ENCODE results near the gene NME7. TPM values are rescaled to one million over a fixed set of nuclear protein-coding genes. Genes with fewer than 3 reads are reported as not detected.
"Not testable (repeated sequence)": the region's sequence is repeated elsewhere in the genome, so short reads cannot be mapped to it uniquely, and the experiment has no call there.

The NME7 gene
- total and polyA plus RNA-seq, 2 experiments from 2014 or later, result 39.1 to 48.5 TPM

DNA sequence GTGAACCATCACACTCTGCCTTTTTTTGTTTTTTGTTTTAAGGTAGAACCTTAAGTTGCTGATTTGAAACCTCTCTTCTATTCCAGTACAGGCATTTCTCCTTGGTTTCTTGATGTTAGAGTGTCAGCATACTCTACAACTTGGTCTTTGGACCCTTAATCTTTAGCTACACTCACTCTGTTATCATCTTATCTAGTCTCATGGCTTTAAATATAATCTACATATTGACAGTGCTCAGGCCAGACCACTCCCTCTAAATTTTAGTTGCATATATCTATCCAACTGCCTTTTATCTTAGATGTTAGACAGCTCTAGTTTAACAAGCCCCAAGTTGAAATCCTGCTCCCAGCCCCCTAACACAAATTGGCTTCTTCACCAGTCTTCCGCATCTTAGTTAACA lies 22.1 kb downstream of the NME7 start (continued):
- TF ChIP-seq, protein P1, sequence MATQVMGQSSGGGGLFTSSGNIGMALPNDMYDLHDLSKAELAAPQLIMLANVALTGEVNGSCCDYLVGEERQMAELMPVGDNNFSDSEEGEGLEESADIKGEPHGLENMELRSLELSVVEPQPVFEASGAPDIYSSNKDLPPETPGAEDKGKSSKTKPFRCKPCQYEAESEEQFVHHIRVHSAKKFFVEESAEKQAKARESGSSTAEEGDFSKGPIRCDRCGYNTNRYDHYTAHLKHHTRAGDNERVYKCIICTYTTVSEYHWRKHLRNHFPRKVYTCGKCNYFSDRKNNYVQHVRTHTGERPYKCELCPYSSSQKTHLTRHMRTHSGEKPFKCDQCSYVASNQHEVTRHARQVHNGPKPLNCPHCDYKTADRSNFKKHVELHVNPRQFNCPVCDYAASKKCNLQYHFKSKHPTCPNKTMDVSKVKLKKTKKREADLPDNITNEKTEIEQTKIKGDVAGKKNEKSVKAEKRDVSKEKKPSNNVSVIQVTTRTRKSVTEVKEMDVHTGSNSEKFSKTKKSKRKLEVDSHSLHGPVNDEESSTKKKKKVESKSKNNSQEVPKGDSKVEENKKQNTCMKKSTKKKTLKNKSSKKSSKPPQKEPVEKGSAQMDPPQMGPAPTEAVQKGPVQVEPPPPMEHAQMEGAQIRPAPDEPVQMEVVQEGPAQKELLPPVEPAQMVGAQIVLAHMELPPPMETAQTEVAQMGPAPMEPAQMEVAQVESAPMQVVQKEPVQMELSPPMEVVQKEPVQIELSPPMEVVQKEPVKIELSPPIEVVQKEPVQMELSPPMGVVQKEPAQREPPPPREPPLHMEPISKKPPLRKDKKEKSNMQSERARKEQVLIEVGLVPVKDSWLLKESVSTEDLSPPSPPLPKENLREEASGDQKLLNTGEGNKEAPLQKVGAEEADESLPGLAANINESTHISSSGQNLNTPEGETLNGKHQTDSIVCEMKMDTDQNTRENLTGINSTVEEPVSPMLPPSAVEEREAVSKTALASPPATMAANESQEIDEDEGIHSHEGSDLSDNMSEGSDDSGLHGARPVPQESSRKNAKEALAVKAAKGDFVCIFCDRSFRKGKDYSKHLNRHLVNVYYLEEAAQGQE (IDR thresholded peaks at IDR 0.05; ENCODE audit: unreplicated experiment), result no peak
- no peak for TF ChIP-seq NANOG (IDR thresholded peaks at IDR 0.05; ENCODE audit: borderline replicate concordance)
- TF ChIP-seq, protein P2, sequence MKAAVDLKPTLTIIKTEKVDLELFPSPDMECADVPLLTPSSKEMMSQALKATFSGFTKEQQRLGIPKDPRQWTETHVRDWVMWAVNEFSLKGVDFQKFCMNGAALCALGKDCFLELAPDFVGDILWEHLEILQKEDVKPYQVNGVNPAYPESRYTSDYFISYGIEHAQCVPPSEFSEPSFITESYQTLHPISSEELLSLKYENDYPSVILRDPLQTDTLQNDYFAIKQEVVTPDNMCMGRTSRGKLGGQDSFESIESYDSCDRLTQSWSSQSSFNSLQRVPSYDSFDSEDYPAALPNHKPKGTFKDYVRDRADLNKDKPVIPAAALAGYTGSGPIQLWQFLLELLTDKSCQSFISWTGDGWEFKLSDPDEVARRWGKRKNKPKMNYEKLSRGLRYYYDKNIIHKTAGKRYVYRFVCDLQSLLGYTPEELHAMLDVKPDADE (IDR thresholded peaks at IDR 0.05), result no peak
- TF ChIP-seq, protein P3, sequence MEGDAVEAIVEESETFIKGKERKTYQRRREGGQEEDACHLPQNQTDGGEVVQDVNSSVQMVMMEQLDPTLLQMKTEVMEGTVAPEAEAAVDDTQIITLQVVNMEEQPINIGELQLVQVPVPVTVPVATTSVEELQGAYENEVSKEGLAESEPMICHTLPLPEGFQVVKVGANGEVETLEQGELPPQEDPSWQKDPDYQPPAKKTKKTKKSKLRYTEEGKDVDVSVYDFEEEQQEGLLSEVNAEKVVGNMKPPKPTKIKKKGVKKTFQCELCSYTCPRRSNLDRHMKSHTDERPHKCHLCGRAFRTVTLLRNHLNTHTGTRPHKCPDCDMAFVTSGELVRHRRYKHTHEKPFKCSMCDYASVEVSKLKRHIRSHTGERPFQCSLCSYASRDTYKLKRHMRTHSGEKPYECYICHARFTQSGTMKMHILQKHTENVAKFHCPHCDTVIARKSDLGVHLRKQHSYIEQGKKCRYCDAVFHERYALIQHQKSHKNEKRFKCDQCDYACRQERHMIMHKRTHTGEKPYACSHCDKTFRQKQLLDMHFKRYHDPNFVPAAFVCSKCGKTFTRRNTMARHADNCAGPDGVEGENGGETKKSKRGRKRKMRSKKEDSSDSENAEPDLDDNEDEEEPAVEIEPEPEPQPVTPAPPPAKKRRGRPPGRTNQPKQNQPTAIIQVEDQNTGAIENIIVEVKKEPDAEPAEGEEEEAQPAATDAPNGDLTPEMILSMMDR (conservative IDR thresholded peaks at IDR 0.05; ENCODE audit: low read depth in 2 of 2), result no peak
- TF ChIP-seq STAT1 (IDR thresholded peaks at IDR 0.05; ENCODE audit: unreplicated experiment), result no peak
- no peak for TF ChIP-seq EZH2phosphoT487 (IDR thresholded peaks at IDR 0.05; ENCODE audit: unreplicated experiment)
- no peak for TF ChIP-seq POLR2AphosphoS5 (IDR thresholded peaks at IDR 0.05; ENCODE audit: low read depth)
- TF ChIP-seq JUNB (IDR thresholded peaks at IDR 0.05; ENCODE audit: unreplicated experiment), result no peak

DNA sequence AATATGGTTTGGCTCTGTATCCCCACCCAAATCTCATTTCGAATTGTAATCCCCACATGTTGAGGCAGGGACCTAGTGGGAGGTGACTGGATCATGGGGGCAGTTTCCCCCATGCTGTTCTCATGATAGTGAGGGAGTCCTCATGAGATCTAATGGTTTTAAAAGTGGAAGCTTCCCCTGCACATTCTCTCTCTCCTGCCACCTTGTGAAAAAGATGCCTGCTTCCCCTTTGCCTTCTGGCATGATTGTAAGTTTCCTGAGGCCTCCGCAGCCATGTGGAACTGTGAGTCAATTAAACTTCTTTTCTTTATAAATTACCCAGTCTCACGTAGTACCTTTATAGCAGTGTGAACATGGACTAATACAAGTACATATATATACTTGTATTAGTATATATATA lies 25.5 kb downstream of the NME7 start:
- not testable (repeated sequence) for H3K27me3 ChIP-seq (ENCODE audit: insufficient read depth); H3K79me2 ChIP-seq (replicated peaks; ENCODE audit: insufficient read depth); ATAC-seq; H3K4me1 Mint-ChIP-seq; H3K4me3 ChIP-seq; H3K4me1 ChIP-seq (ENCODE audit: insufficient read depth); H3K9me2 ChIP-seq (ENCODE audit: insufficient read depth); DNase-seq (ENCODE audit: low spot score); H3K27ac Mint-ChIP-seq; H3K27ac ChIP-seq (ENCODE audit: low read depth); H3F3A ChIP-seq (replicated peaks; ENCODE audit: low read depth); H4K20me1 ChIP-seq (replicated peaks; ENCODE audit: insufficient read depth); H3K36me3 ChIP-seq (ENCODE audit: insufficient read depth); H3K4me3 Mint-ChIP-seq; H3K4me2 ChIP-seq; H3K27me3 Mint-ChIP-seq (ENCODE audit: insufficient read depth, low read depth, poor library complexity); H2AFZ ChIP-seq
- Mint-ChIP-seq H3K36me3 (ENCODE audit: low read depth) (peaks cover 24% of the 10 kb centered on the region), H3K9me3 (peaks cover 15% of the 10 kb centered on the region)
